Activated B cell treated with CpG ODN at 0.5 μM for 24 hours (primary cell): ENCODE data around the gene SLCO1B1. TPM values are rescaled to one million over a fixed set of nuclear protein-coding genes. Genes with fewer than 3 reads are reported as not detected.
"Not testable (repeated sequence)": the region's sequence is repeated elsewhere in the genome, so short reads cannot be mapped to it uniquely, and the experiment has no call there.

ENCODE experiments used
- ATAC-seq: fragments of 200-7000 bp; cut with Tn5 transposase; one replicate; pipeline ENCODE4 v1.10.0; 2021; ENCODE audit warnings: low read depth, mild to moderate bottlenecking, moderate library complexity
- CTCF ChIA-PET: fragments of 350-600 bp; sonication (Branson Sonifier 250); formaldehyde crosslinking; loops from one replicate; lab custom pipeline; 2021; ENCODE audit warnings: antibody characterized with exemption; lab: Charles Lee
- POLR2A ChIA-PET: fragments of 350-600 bp; sonication (Branson Sonifier 250); formaldehyde crosslinking; loops from one replicate; lab custom pipeline; 2021; ENCODE audit warnings: antibody characterized with exemption; lab: Charles Lee
- DNase-seq: peaks from one replicate; pipeline ENCODE4 v3.0.0; 2022
- H3K27ac Mint-ChIP-seq: one replicate; pipeline ENCODE4 v1.8.0; 2020; ENCODE audit warnings: mixed read lengths
- H3K27me3 Mint-ChIP-seq: one replicate; pipeline ENCODE4 v1.8.0; 2021; ENCODE audit warnings: mixed read lengths
- H3K36me3 Mint-ChIP-seq: one replicate; pipeline ENCODE4 v1.8.0; 2021; ENCODE audit warnings: low read depth, mixed read lengths
- H3K4me1 Mint-ChIP-seq: one replicate; pipeline ENCODE4 v1.8.0; 2021; ENCODE audit warnings: mixed read lengths
- H3K4me3 Mint-ChIP-seq: one replicate; pipeline ENCODE4 v1.8.0; 2020; ENCODE audit warnings: mild to moderate bottlenecking, mixed read lengths
- H3K9me3 Mint-ChIP-seq: one replicate; pipeline ENCODE4 v1.8.0; 2020; ENCODE audit warnings: mixed read lengths
- CTCF ChIP-seq: fragments of 200-600 bp; IDR thresholded peaks from one replicate; pipeline ENCODE4 v1.8.0; 2022; ENCODE audit warnings: antibody characterized with exemption, mild to moderate bottlenecking
- intact Hi-C: fragments of 100-400 bp; cut with micrococcal nuclease; formaldehyde crosslinking; loops from one replicate; pipeline ENCODE4 v1.15.1; 2024
- total RNA-seq: library from RNA; stranded (reverse); gene quantifications from 2 replicates; pipeline ENCODE4 v1.2.3, GENCODE V29; 2022

The SLCO1B1 gene
- total RNA-seq, 1 donor from 2014 or later = not detected

- H3K4me3 Mint-ChIP-seq = no peak overlapping the region
- no peaks in the 10 kb centered on the region for H3K36me3 Mint-ChIP-seq
- H3K27ac Mint-ChIP-seq = no peak overlapping the region
- no peaks in the 10 kb centered on the region for H3K27me3 Mint-ChIP-seq
- intact Hi-C loops = no loop called here
- no peak for TF ChIP-seq CTCF
- ChIA-PET POLR2A (no interaction called here), CTCF (no interaction called here)
- H3K9me3 Mint-ChIP-seq = peaks cover 3% of the 10 kb centered on the region
- no peak for DNase-seq
- ATAC-seq = no peak
- H3K4me1 Mint-ChIP-seq = no peaks in the 10 kb centered on the region
Observed at GRCh38 chr12:21129351-21129750, 1.6 kb upstream of the SLCO1B1 start.

- no peak for DNase-seq
- Mint-ChIP-seq H3K36me3 (no peaks in the 10 kb centered on the region), H3K27ac (no peak overlapping the region), H3K27me3 (no peaks in the 10 kb centered on the region), H3K4me3 (no peak overlapping the region), H3K4me1 (no peaks in the 10 kb centered on the region), H3K9me3 (peaks cover 4% of the 10 kb centered on the region)
- ChIA-PET POLR2A (no interaction called here), CTCF (no interaction called here)
- no peak for TF ChIP-seq CTCF
- intact Hi-C loops = no loop called here
- ATAC-seq = no peak
Observed at GRCh38 chr12:21129906-21130305, 1.1 kb upstream of the SLCO1B1 start.

GRCh38 chr12:21137318-21137999 lies 6.5 kb downstream of the SLCO1B1 start:
- H3K4me3 Mint-ChIP-seq, H3K27ac Mint-ChIP-seq, DNase-seq, CTCF ChIA-PET, H3K4me1 Mint-ChIP-seq, intact Hi-C loops, H3K9me3 Mint-ChIP-seq, ATAC-seq, H3K27me3 Mint-ChIP-seq, H3K36me3 Mint-ChIP-seq, POLR2A ChIA-PET: not testable (repeated sequence)

DNA sequence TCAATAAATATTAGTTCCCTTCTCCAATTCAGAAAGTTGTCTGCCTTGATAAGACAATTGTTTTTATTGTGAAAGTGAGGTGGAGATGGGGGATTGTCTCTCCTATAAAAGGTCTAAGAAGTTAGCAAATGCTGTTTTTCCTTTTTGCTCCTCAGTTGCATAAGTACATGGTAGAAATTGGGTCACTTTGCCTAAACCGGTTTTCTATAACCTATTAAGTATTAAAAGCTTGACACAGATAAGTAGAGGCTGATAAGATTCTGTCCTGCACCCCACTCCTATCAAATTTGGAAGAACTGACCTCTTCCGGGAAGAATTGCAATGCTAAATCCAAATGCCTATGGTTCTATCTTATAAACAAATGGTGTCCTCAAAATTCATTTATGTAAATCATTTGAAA lies 7.0 kb downstream of the SLCO1B1 start:
- H3K27me3 Mint-ChIP-seq = no peaks in the 10 kb centered on the region
- CTCF ChIA-PET = no interaction called here

DNA sequence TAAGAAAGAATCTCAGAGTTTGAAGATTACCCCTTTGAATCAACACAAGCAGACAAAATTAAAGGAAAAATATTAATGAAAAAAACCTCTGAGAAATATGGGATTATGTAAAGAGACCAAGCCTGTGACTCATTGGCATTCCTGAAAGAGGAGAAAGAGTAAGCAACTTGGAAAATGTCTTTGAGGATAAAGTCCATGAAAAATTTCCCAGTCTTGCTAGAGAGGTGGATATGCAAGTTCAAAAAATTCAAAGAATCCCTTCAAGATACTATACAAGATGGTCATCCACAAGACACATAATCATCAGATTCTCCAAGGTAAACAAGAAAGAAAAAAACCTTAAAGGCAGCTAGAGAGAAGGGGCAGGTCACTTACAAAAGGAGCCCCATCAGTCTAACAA lies 13.3 kb downstream of the SLCO1B1 start:
- Mint-ChIP-seq H3K4me3 (no peak overlapping the region), H3K9me3 (peaks cover 2% of the 10 kb centered on the region), H3K27me3 (no peaks in the 10 kb centered on the region), H3K27ac (no peak overlapping the region), H3K36me3 (no peaks in the 10 kb centered on the region), H3K4me1 (no peaks in the 10 kb centered on the region)
- ATAC-seq (no peak), DNase-seq (no peak)
- TF ChIP-seq CTCF = no peak
- intact Hi-C loops = no loop called here
- ChIA-PET CTCF (no interaction called here), POLR2A (no interaction called here)

More for the DNA sequence above, 7.0 kb downstream of the SLCO1B1 start:
- H3K36me3 Mint-ChIP-seq = no peaks in the 10 kb centered on the region
- H3K4me3 Mint-ChIP-seq = no peak overlapping the region
- POLR2A ChIA-PET = no interaction called here
- H3K9me3 Mint-ChIP-seq = peaks cover 8% of the 10 kb centered on the region
- intact Hi-C loops = no loop called here
- DNase-seq = no peak
- ATAC-seq = no peak
- TF ChIP-seq CTCF = no peak
- no peaks in the 10 kb centered on the region for H3K4me1 Mint-ChIP-seq
- no peak overlapping the region for H3K27ac Mint-ChIP-seq

DNA sequence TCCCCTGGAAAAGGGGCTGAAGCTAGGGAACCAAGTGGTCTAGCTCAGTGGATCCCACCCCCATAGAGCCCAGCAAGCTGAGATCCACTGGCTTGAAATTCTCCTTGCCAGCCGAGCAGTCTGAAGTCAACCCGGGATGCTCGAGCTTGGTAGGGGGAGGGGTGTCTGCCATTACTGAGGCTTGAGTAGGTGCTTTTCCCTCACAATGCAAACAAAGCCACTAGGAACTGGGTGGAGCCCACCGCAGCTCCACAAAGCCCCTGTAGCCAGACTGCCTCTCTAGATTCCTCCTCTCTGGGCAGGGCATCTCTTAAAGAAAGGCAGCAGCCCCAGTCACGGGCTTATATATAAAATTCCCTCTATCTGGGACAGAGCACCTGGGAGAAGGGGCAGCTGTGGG lies 18.9 kb downstream of the SLCO1B1 start:
- ATAC-seq, DNase-seq, H3K4me3 Mint-ChIP-seq, H3K36me3 Mint-ChIP-seq, H3K27me3 Mint-ChIP-seq, CTCF ChIA-PET, H3K27ac Mint-ChIP-seq, intact Hi-C loops, POLR2A ChIA-PET, H3K4me1 Mint-ChIP-seq, H3K9me3 Mint-ChIP-seq: not testable (repeated sequence)
